Right lobe of liver (tissue), 6 donors: ENCODE data around the gene SPIRE2. TPM values are rescaled to one million over a fixed set of nuclear protein-coding genes. Genes with fewer than 3 reads are reported as not detected.

Experiments used
- ATAC-seq, 4 donors: fragments of 200-7000 bp; cut with Tn5 transposase; one replicate each; pipeline ENCODE4 v1.9.1; 2020; ENCODE audit warnings: mild to moderate bottlenecking in 4 of 4, moderate library complexity in 4 of 4
- DNase-seq, 3 donors: peaks; one replicate each; pipeline ENCODE4 v3.0.0-alpha.2; 2020
- H3K27ac ChIP-seq, 3 donors: fragments of 200-600 bp; one replicate each; pipeline ENCODE4 v1.8.0; 2022
- H3K27me3 ChIP-seq, 2 donors: fragments of 200-600 bp; one replicate each; pipeline ENCODE4 v1.8.0; 2022
- H3K36me3 ChIP-seq, 4 donors: fragments of 200-600 bp; sonication (generic) in 1 of 4; one replicate each; pipeline versions ENCODE4 v1.5.1 to v1.8.0; 2017 to 2022; ENCODE audit warnings: control low read depth in 1 of 4
- H3K4me1 ChIP-seq, 4 donors: fragments of 200-600 bp; sonication (generic) in 1 of 4; one replicate each; pipeline versions ENCODE4 v1.5.1 to v1.8.0; 2017 to 2022; ENCODE audit warnings: control low read depth in 1 of 4
- H3K4me3 ChIP-seq, 3 donors: fragments of 200-600 bp; one replicate each; pipeline ENCODE4 v1.8.0; 2022
- H3K9me3 ChIP-seq, 4 donors: fragments of 200-600 bp; sonication (generic) in 1 of 4; one replicate each; pipeline versions ENCODE4 v1.5.1 to v1.8.0; 2017 to 2022; ENCODE audit warnings: control low read depth in 1 of 4
- CTCF ChIP-seq, 4 donors: fragments of 200-600 bp in 3 of 4; fragments of 450-650 bp in 1 of 4; IDR thresholded peaks; one replicate each; pipeline versions ENCODE4 v1.5.1 to v1.8.0; 2016 to 2022; ENCODE audit warnings: antibody characterized with exemption in 4 of 4, mild to moderate bottlenecking in 2 of 4
- POLR2A ChIP-seq: fragments of 450-650 bp; IDR thresholded peaks from one replicate; pipeline ENCODE4 v1.6.1; 2017; ENCODE audit warnings: antibody characterized with exemption, mild to moderate bottlenecking
- WGBS: methylation state at CpG from one replicate; pipeline ENCODE4 v1.1.6; 2018; ENCODE audit warnings: low coverage, low lambda C conversion rate; ENCODE audit not compliant: insufficient coverage; ENCODE audit errors: missing lambda C conversion rate; 5-methylcytosine and 5-hydroxymethylcytosine counted together
- intact Hi-C, 2 donors: fragments of 100-400 bp; cut with DNase I; formaldehyde crosslinking; loops; one replicate each; pipeline versions ENCODE4 v1.11.2 to v1.14.1; 2022
- total RNA-seq, 6 experiments: library from RNA; depleted of rRNA in 2 of 6; stranded (reverse); fragments of >200 nt in 2 of 6; fragmentation: NEBNext Ultra II Directional in 3 of 6; extraction: Animal tissue kit (Norgen Biotek cat#: 25700) in 3 of 6; gene quantifications; one replicate each; pipeline versions ENCODE4 v1.1.0 to v1.2.4, GENCODE V29; 2016 to 2023
- donor health status: DM: no; HTN: yes; CAD: no.
- donor health status: DM: no; HTN: no; CAD: no.
- donor health status: DM: no; HTN: no; CAD: no.
- donor health status: DM: no; HTN: yes; CAD: no.
- donor health status: DM: no; HTN: yes; CAD: no.

The SPIRE2 gene
- total RNA-seq, 6 experiments from 2014 or later: 4.8 to 7.8 (median 6.1) TPM

- Histone ChIP-seq H3K4me1 (no peaks in the 10 kb centered on the region), H3K36me3 (no peaks in the 10 kb centered on the region), H3K27ac (no peak overlapping the region), H3K27me3 (no peaks in the 10 kb centered on the region), H3K4me3 (no peak overlapping the region), H3K9me3 (no peaks in the 10 kb centered on the region)
- intact Hi-C loops: loop anchor here (5.0 to 10.0 kb wide), 3 partner anchors 69 to 91 kb away; partner anchors contain the start of gene SPATA2L (in 1 of the 2)
- ATAC-seq (no peak), DNase-seq (no peak)
- WGBS: 100% methylated on average over 4 of the region's 18 CpGs
- TF ChIP-seq CTCF (IDR thresholded peaks at IDR 0.05) (no peak), POLR2A (no peak)
Measured at GRCh38 chr16:89796104-89796503, 32.2 kb upstream of the SPIRE2 start.

GRCh38 chr16:89798126-89798525 is 30.1 kb upstream of the SPIRE2 start:
- intact Hi-C loops: loop anchor here (5.0 to 10.0 kb wide), 3 partner anchors 67 to 93 kb away; partner anchors contain the start of gene SPATA2L (in 1 of the 2)

GRCh38 chr16:89798832-89799370 is 29.4 kb upstream of the SPIRE2 start:
- no peak overlapping the region for H3K27ac ChIP-seq
- ATAC-seq: peak; percentile 63 to 83 (median 77)
- 84% methylated on average over 8 of the region's 15 CpGs for WGBS

More at GRCh38 chr16:89798126-89798525, 30.1 kb upstream of the SPIRE2 start:
- WGBS: 88% methylated on average over 5 of the region's 5 CpGs
- Histone ChIP-seq H3K36me3 (no peaks in the 10 kb centered on the region), H3K27me3 (no peaks in the 10 kb centered on the region), H3K27ac (no peak overlapping the region), H3K9me3 (no peaks in the 10 kb centered on the region), H3K4me1 (no peaks in the 10 kb centered on the region), H3K4me3 (no peak overlapping the region)
- ATAC-seq (no peak), DNase-seq (no peak)
- TF ChIP-seq POLR2A: no peak
- no peak for TF ChIP-seq CTCF (IDR thresholded peaks at IDR 0.05)

GRCh38 chr16:89801800-89802199 is 26.5 kb upstream of the SPIRE2 start:
- no peak for TF ChIP-seq CTCF (IDR thresholded peaks at IDR 0.05)
- TF ChIP-seq POLR2A: no peak
- no peak for DNase-seq
- Histone ChIP-seq H3K36me3 (no peaks in the 10 kb centered on the region), H3K27me3 (no peaks in the 10 kb centered on the region), H3K4me1 (no peaks in the 10 kb centered on the region), H3K4me3 (no peak overlapping the region), H3K9me3 (no peaks in the 10 kb centered on the region), H3K27ac (no peak overlapping the region)
- intact Hi-C loops: no loop called here
- ATAC-seq: no peak
- WGBS: 75% methylated on average over 4 of the region's 12 CpGs

More at GRCh38 chr16:89798832-89799370, 29.4 kb upstream of the SPIRE2 start:
- H3K4me3 ChIP-seq: no peak overlapping the region
- DNase-seq: no peak
- intact Hi-C loops: loop anchor here (5.0 to 10.0 kb wide), 3 partner anchors 66 to 94 kb away; partner anchors contain the start of gene SPATA2L (in 1 of the 2)
- no peaks in the 10 kb centered on the region for H3K27me3 ChIP-seq
- no peaks in the 10 kb centered on the region for H3K4me1 ChIP-seq
- no peaks in the 10 kb centered on the region for H3K9me3 ChIP-seq
- no peaks in the 10 kb centered on the region for H3K36me3 ChIP-seq
- TF ChIP-seq CTCF (IDR thresholded peaks at IDR 0.05) (no peak), POLR2A (no peak)
